ENCODE measurements around the gene CDKN3. TPM values are rescaled to one million over a fixed set of nuclear protein-coding genes. Genes with fewer than 3 reads are reported as not detected.
"Not testable (repeated sequence)": the region's sequence is repeated elsewhere in the genome, so short reads cannot be mapped to it uniquely, and the experiment has no call there.

CDKN3 gene
- total RNA-seq, 1 experiment from 2014 or later, result 62.5 TPM

DNA sequence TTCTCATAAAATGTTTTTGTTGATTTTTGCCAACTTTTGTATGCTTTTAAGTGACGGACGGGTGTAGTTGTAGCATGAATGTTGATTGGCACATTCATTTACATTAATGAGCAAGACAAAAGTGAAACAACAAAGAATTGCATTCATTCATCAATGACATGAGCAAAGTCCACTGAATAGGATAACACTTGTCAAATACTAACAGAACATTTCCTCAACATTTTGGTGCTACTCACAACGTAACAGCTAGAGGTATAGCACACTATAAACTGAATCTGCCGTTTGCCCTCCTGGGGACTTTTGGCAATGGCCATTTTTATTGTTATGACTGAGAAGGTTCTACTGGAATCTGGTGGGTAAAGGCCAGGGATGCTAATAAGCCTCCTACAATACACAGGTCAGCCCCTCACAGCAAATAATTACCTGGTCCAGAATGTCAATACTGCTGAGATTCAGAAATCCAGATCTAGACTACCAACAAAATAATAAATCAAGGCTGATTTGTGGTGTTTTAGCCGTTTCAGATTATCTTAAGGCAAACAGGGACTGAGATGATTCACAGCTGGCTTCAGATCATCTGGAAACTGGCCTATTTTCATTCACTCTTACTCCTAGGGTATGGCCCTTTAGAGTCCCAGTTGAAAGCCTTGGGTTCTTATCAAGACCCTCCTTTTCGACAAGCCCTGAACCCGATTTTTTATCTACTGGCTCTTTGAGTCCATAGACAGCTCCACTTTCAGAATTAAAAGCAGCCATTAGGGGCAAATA lies 22.5 kb upstream of the CDKN3 start:
- no peak overlapping the region for H3K4me3 ChIP-seq (replicated peaks in 1 of 2; ENCODE audit: low read depth in 1 of 2, low read length in 2 of 2)
- H3K27ac ChIP-seq (ENCODE audit: low read depth, low read length), result no peak overlapping the region
- ATAC-seq (no peak), DNase-seq (ENCODE audit: low read depth, low spot score) (no peak)
- no peaks in the 10 kb centered on the region for H3K4me1 ChIP-seq (ENCODE audit: control insufficient read depth in 1 of 2, insufficient read depth in 2 of 2, low read length in 2 of 2)
- H2AFZ ChIP-seq (ENCODE audit: low read depth, low read length, poor library complexity, severe bottlenecking), result no peak overlapping the region
- no peaks in the 10 kb centered on the region for H3K27me3 ChIP-seq (ENCODE audit: insufficient read depth, low read length)
- no peaks in the 10 kb centered on the region for H4K20me1 ChIP-seq (ENCODE audit: insufficient read depth)
- H3K4me2 ChIP-seq (ENCODE audit: low read length), result no peak overlapping the region
- ChIA-PET POLR2A (interaction anchor here (0.7 kb wide), 1 partner anchor 22 kb away, joined by 3 read pairs; the partner anchor contains the start of gene CDKN3), RAD21 (ENCODE audit: low non-redundant PET in 1 of 2, low total read pairs in 2 of 2, uncharacterized antibody in 2 of 2, unreplicated experiment in 2 of 2) (no interaction called here), CTCF (no interaction called here)
- intact Hi-C loops (cut with micrococcal nuclease), result no loop called here
- H3K36me3 ChIP-seq (ENCODE audit: control insufficient read depth in 1 of 2, insufficient read depth in 2 of 2, low read length in 2 of 2), result no peaks in the 10 kb centered on the region
- H3K9me3 ChIP-seq (ENCODE audit: control insufficient read depth in 1 of 2, insufficient read depth in 1 of 2, low read depth in 1 of 2, low read length in 2 of 2), result no peaks in the 10 kb centered on the region
- no peak for TF ChIP-seq CBX3 (IDR thresholded peaks at IDR 0.05; ENCODE audit: low read depth)
- no TSS peak for BruUV-seq (replicated peaks)
- no peaks in the 10 kb centered on the region for H3K9me2 ChIP-seq (ENCODE audit: insufficient read depth)
- no peaks in the 10 kb centered on the region for H3K79me2 ChIP-seq (ENCODE audit: insufficient read depth, low read length)
- H3K9ac ChIP-seq (ENCODE audit: low read length), result no peak overlapping the region

DNA sequence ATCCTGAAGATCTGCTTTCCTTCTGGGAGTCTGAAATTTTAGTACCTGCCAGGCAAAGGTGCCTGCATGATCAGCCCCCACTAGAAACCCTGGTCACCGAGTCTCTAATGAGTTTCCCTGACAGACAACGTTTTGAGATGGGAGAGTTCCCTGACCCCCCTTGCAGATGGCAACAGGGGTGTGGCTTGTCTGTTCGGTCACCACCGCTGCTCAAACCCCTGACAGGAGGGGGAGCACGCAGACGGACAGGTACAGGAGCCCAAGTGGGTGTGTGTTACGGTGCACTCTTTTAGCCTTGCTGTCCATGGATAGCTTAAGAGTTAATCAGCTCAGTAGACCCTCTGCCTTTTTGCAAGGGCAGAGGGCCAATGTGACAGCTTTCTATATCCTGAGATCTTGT lies 19.3 kb upstream of the CDKN3 start:
- Histone ChIP-seq H3K79me2 (ENCODE audit: insufficient read depth, low read length) (no peaks in the 10 kb centered on the region), H3K9me2 (ENCODE audit: insufficient read depth) (no peaks in the 10 kb centered on the region), H3K9me3 (ENCODE audit: control insufficient read depth in 1 of 2, insufficient read depth in 1 of 2, low read depth in 1 of 2, low read length in 2 of 2) (no peaks in the 10 kb centered on the region), H3K27ac (ENCODE audit: low read depth, low read length) (no peak overlapping the region), H3K9ac (ENCODE audit: low read length) (no peak overlapping the region), H2AFZ (ENCODE audit: low read depth, low read length, poor library complexity, severe bottlenecking) (no peak overlapping the region), H3K4me2 (ENCODE audit: low read length) (no peak overlapping the region), H3K27me3 (ENCODE audit: insufficient read depth, low read length) (no peaks in the 10 kb centered on the region), H3K36me3 (ENCODE audit: control insufficient read depth in 1 of 2, insufficient read depth in 2 of 2, low read length in 2 of 2) (no peaks in the 10 kb centered on the region), H4K20me1 (ENCODE audit: insufficient read depth) (no peaks in the 10 kb centered on the region), H3K4me1 (ENCODE audit: control insufficient read depth in 1 of 2, insufficient read depth in 2 of 2, low read length in 2 of 2) (0 out of 4 replicates have a peak, but pooled peaks cover 0 to 3% of the 10 kb centered on the region in 2 experiments), H3K4me3 (replicated peaks in 1 of 2; ENCODE audit: low read depth in 1 of 2, low read length in 2 of 2) (no peak overlapping the region)
- CTCF ChIA-PET, result interaction anchor here (1.2 kb wide), 1 partner anchor 11 kb away, joined by 5 read pairs; no protein-coding TSS in a partner anchor
- DNase-seq (ENCODE audit: low read depth, low spot score), result no peak
- BruUV-seq (replicated peaks), result no TSS peak
- peak; percentile 62 for ATAC-seq
- RAD21 ChIA-PET (ENCODE audit: low non-redundant PET in 1 of 2, low total read pairs in 2 of 2, uncharacterized antibody in 2 of 2, unreplicated experiment in 2 of 2), result no interaction called here
- TF ChIP-seq TCF7L2 (IDR thresholded peaks at IDR 0.05; ENCODE audit: borderline replicate concordance, extremely low read depth, insufficient read depth, insufficient read length), result no peak
- TF ChIP-seq, protein P1, sequence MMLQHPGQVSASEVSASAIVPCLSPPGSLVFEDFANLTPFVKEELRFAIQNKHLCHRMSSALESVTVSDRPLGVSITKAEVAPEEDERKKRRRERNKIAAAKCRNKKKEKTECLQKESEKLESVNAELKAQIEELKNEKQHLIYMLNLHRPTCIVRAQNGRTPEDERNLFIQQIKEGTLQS (IDR thresholded peaks at IDR 0.05), result no peak
- no peak for TF ChIP-seq SRF (IDR thresholded peaks at IDR 0.05; ENCODE audit: low read depth)
- TF ChIP-seq CBX3 (IDR thresholded peaks at IDR 0.05; ENCODE audit: low read depth), result no peak
- TF ChIP-seq EGR1 (IDR thresholded peaks at IDR 0.05; ENCODE audit: low read depth), result no peak
- no peak for TF ChIP-seq POLR2A (IDR thresholded peaks at IDR 0.05; ENCODE audit: borderline replicate concordance, extremely low read depth, insufficient read depth, insufficient read length)
- no peak for TF ChIP-seq YY1 (IDR thresholded peaks at IDR 0.05; ENCODE audit: extremely low read depth, insufficient replicate concordance, low read depth, low read length)
- TF ChIP-seq, protein P2, sequence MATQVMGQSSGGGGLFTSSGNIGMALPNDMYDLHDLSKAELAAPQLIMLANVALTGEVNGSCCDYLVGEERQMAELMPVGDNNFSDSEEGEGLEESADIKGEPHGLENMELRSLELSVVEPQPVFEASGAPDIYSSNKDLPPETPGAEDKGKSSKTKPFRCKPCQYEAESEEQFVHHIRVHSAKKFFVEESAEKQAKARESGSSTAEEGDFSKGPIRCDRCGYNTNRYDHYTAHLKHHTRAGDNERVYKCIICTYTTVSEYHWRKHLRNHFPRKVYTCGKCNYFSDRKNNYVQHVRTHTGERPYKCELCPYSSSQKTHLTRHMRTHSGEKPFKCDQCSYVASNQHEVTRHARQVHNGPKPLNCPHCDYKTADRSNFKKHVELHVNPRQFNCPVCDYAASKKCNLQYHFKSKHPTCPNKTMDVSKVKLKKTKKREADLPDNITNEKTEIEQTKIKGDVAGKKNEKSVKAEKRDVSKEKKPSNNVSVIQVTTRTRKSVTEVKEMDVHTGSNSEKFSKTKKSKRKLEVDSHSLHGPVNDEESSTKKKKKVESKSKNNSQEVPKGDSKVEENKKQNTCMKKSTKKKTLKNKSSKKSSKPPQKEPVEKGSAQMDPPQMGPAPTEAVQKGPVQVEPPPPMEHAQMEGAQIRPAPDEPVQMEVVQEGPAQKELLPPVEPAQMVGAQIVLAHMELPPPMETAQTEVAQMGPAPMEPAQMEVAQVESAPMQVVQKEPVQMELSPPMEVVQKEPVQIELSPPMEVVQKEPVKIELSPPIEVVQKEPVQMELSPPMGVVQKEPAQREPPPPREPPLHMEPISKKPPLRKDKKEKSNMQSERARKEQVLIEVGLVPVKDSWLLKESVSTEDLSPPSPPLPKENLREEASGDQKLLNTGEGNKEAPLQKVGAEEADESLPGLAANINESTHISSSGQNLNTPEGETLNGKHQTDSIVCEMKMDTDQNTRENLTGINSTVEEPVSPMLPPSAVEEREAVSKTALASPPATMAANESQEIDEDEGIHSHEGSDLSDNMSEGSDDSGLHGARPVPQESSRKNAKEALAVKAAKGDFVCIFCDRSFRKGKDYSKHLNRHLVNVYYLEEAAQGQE (IDR thresholded peaks at IDR 0.05; ENCODE audit: low read depth), result no peak
- no peak for TF ChIP-seq FOSL1 (IDR thresholded peaks at IDR 0.05; ENCODE audit: low read depth)
- intact Hi-C loops (cut with micrococcal nuclease), result no loop called here
- POLR2A ChIA-PET, result no interaction called here

DNA sequence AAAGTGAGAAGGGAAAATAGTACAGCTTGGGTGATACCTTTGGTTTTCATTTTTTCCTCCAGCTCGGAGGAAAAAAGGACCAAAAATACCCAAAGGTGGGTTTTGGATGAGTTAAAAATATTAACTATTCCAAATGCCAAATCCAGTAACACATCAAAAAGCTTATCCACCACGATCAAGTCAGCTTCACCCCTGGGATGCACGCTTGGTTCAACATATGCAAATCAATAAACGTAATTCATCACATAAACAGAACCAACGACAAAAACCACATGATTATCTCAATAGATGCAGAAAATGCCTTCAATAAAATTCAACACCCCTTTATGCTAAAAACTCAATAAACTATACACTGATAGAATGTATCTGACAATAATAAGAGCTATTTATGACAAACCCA lies 17.9 kb upstream of the CDKN3 start:
- H3K4me2 ChIP-seq (ENCODE audit: low read length); H4K20me1 ChIP-seq (ENCODE audit: insufficient read depth); ATAC-seq; H3K79me2 ChIP-seq (ENCODE audit: insufficient read depth, low read length); H3K9me2 ChIP-seq (ENCODE audit: insufficient read depth); RAD21 ChIA-PET (ENCODE audit: low non-redundant PET in 1 of 2, low total read pairs in 2 of 2, uncharacterized antibody in 2 of 2, unreplicated experiment in 2 of 2); H3K36me3 ChIP-seq (ENCODE audit: control insufficient read depth in 1 of 2, insufficient read depth in 2 of 2, low read length in 2 of 2); intact Hi-C loops (cut with micrococcal nuclease); H3K9ac ChIP-seq (ENCODE audit: low read length); H3K4me3 ChIP-seq (replicated peaks in 1 of 2; ENCODE audit: low read depth in 1 of 2, low read length in 2 of 2); DNase-seq (ENCODE audit: low read depth, low spot score); CTCF ChIA-PET; H2AFZ ChIP-seq (ENCODE audit: low read depth, low read length, poor library complexity, severe bottlenecking); BruUV-seq (replicated peaks); H3K4me1 ChIP-seq (ENCODE audit: control insufficient read depth in 1 of 2, insufficient read depth in 2 of 2, low read length in 2 of 2); POLR2A ChIA-PET; H3K27me3 ChIP-seq (ENCODE audit: insufficient read depth, low read length); H3K9me3 ChIP-seq (ENCODE audit: control insufficient read depth in 1 of 2, insufficient read depth in 1 of 2, low read depth in 1 of 2, low read length in 2 of 2); H3K27ac ChIP-seq (ENCODE audit: low read depth, low read length): not testable (repeated sequence)
